CD14-positive monocyte (primary cell): ENCODE results near the gene MDM4. TPM values are rescaled to one million over a fixed set of nuclear protein-coding genes. Genes with fewer than 3 reads are reported as not detected.

Experiments used
- DNase-seq, 3 donors: peaks; one replicate each; pipeline ENCODE4 v3.0.0-alpha.2; 2011 to 2022
- H2AFZ ChIP-seq: 2 replicates; pipeline ENCODE4 v1.6.0; 2012; ENCODE audit warnings: mild to moderate bottlenecking, low read depth, low read length, inconsistent platforms; ENCODE audit not compliant: insufficient read depth, poor library complexity, severe bottlenecking
- H3K27ac ChIP-seq, 2 donors: 1 replicate in 1 of 2; 2 replicates in 1 of 2; pipeline ENCODE4 v1.5.1; 2012 to 2013; ENCODE audit warnings: low read length in 2 of 2, control low read depth in 1 of 2, inconsistent platforms in 1 of 2, low read depth in 1 of 2, mild to moderate bottlenecking in 1 of 2
- H3K27me3 ChIP-seq, 2 donors: one replicate each; pipeline versions ENCODE4 v1.6.0 to v1.6.1; 2011 to 2013; ENCODE audit warnings: low read length in 2 of 2; ENCODE audit not compliant: control insufficient read depth in 2 of 2, insufficient read depth in 2 of 2
- H3K36me3 ChIP-seq, 2 donors: replicated peaks in 1 of 2; 1 replicate in 1 of 2; 2 replicates in 1 of 2; pipeline versions ENCODE4 v1.5.1 to v1.6.1; 2012 to 2013; ENCODE audit warnings: low read length in 2 of 2, control low read depth in 1 of 2, inconsistent platforms in 1 of 2, mild to moderate bottlenecking in 1 of 2; ENCODE audit not compliant: insufficient read depth in 2 of 2, control insufficient read depth in 1 of 2
- H3K4me1 ChIP-seq, 2 donors: 1 replicate in 1 of 2; 2 replicates in 1 of 2; pipeline versions ENCODE4 v1.5.1 to v1.6.1; 2012 to 2013; ENCODE audit warnings: low read length in 2 of 2, control low read depth in 1 of 2, inconsistent platforms in 1 of 2, mild to moderate bottlenecking in 1 of 2, moderate library complexity in 1 of 2; ENCODE audit not compliant: insufficient read depth in 2 of 2, control insufficient read depth in 1 of 2
- H3K4me2 ChIP-seq: replicated peaks from 2 replicates; pipeline ENCODE3; 2012; ENCODE audit warnings: low read length, moderate library complexity, mild to moderate bottlenecking; ENCODE audit not compliant: poor library complexity, severe bottlenecking; ENCODE audit errors: extremely low read depth
- H3K4me3 ChIP-seq, 3 experiments: fragments of 200-600 bp in 1 of 3; sonication (generic) in 1 of 3; replicated peaks in 1 of 3; 1 replicate in 2 of 3; 2 replicates in 1 of 3; pipeline ENCODE4 v1.5.1; 2011 to 2013; ENCODE audit warnings: low read length in 3 of 3, mild to moderate bottlenecking in 3 of 3, control low read depth in 2 of 3, low read depth in 2 of 3, inconsistent platforms in 1 of 3, moderate library complexity in 1 of 3
- H3K79me2 ChIP-seq: 2 replicates; pipeline ENCODE4 v1.6.0; 2012; ENCODE audit warnings: mild to moderate bottlenecking, control low read depth, inconsistent platforms, low read length, moderate library complexity; ENCODE audit not compliant: insufficient read depth
- H3K9ac ChIP-seq: 2 replicates; pipeline ENCODE4 v1.6.0; 2017; ENCODE audit warnings: low read length, mild to moderate bottlenecking; ENCODE audit not compliant: insufficient read depth, poor library complexity, severe bottlenecking
- H3K9me3 ChIP-seq, 2 donors: replicated peaks in 1 of 2; 1 replicate in 1 of 2; 2 replicates in 1 of 2; pipeline versions ENCODE4 v1.5.1 to v1.6.1; 2012 to 2013; ENCODE audit warnings: low read length in 2 of 2, control low read depth in 1 of 2; ENCODE audit not compliant: control insufficient read depth in 1 of 2, insufficient read depth in 1 of 2
- H4K20me1 ChIP-seq: 2 replicates; pipeline ENCODE4 v1.6.0; 2012; ENCODE audit warnings: mild to moderate bottlenecking, low read length, control low read depth, moderate library complexity; ENCODE audit not compliant: insufficient read depth
- H3K27ac Mint-ChIP-seq, 7 donors: one replicate each; pipeline ENCODE4 v1.8.0; 2020; ENCODE audit warnings: mild to moderate bottlenecking in 7 of 7, mixed read lengths in 7 of 7, moderate library complexity in 6 of 7, inconsistent platforms in 2 of 7
- H3K27me3 Mint-ChIP-seq, 3 donors: one replicate each; pipeline ENCODE4 v1.8.0; 2021 to 2022; ENCODE audit warnings: low read depth in 3 of 3, mild to moderate bottlenecking in 3 of 3, mixed read lengths in 3 of 3, moderate library complexity in 3 of 3, inconsistent platforms in 1 of 3
- H3K36me3 Mint-ChIP-seq, 2 donors: one replicate each; pipeline ENCODE4 v1.8.0; 2020; ENCODE audit warnings: mixed read lengths in 2 of 2, inconsistent platforms in 1 of 2, mild to moderate bottlenecking in 1 of 2
- H3K4me1 Mint-ChIP-seq: one replicate; pipeline ENCODE4 v1.8.0; 2020; ENCODE audit warnings: mild to moderate bottlenecking, mixed read lengths
- H3K4me3 Mint-ChIP-seq, 2 donors: one replicate each; pipeline ENCODE4 v1.8.0; 2020; ENCODE audit warnings: mild to moderate bottlenecking in 2 of 2, mixed read lengths in 2 of 2, moderate library complexity in 1 of 2
- H3K9me3 Mint-ChIP-seq, 7 donors: one replicate each; pipeline ENCODE4 v1.8.0; 2020 to 2022; ENCODE audit warnings: mixed read lengths in 7 of 7, mild to moderate bottlenecking in 6 of 7, moderate library complexity in 6 of 7, inconsistent platforms in 2 of 7
- WGBS: methylation state at CpG from one replicate; pipeline ENCODE4 v1.1.5; 2013; ENCODE audit warnings: missing lambda C conversion rate; ENCODE audit not compliant: insufficient coverage; 5-methylcytosine and 5-hydroxymethylcytosine counted together
- intact Hi-C, 2 donors: fragments of 100-400 bp; cut with micrococcal nuclease; formaldehyde crosslinking; loops; one replicate each; pipeline versions ENCODE4 v1.15.0 to v1.15.1; 2023
- polyA plus RNA-seq, 3 donors: library from polyadenylated mRNA; depleted of rRNA in 1 of 3; unstranded in 2 of 3; stranded (reverse) in 1 of 3; fragments of 300-500 nt in 2 of 3; fragments of >200 nt in 1 of 3; fragmentation: Illumina TruSeq in 2 of 3; gene quantifications; 1 replicate in 2 of 3; 2 replicates in 1 of 3; pipeline ENCODE4 v1.2.3, GENCODE V29; 2012 to 2021
- TF ChIP-seq, protein P1 (sequence below): fragments of 200-600 bp; IDR thresholded peaks from one replicate; pipeline ENCODE4 v1.8.0; 2022; ENCODE audit warnings: antibody characterized with exemption, mild to moderate bottlenecking

The MDM4 gene
- polyA plus RNA-seq, 3 donors = 7.8 to 37.0 (median 10.2) TPM

DNA sequence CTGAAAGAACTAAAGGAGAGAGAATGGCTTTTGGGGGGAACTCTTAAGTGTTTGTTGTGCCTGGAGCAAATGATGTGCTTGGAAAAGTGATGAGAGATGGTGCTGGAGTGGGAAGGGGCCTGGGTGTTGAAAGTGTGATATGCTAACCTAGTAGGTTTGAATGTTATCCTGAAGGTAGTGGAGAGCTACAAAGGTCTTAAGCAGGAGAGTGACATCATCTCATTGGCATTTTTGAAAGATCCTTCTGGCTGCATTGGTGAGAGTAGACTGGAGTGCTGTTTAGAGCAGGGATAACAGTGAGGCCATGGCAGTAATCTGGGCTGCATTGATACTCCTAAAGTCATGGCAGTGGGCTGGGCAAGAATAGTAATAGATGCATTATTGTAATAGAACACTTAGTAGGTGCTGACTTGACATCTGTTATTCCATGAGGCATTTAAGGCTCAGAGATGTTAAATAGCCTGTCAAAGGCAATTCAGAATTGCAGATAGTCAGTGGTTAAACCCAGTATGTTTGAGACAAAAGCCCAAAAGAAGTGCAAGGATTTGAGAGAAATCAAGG, 44.5 kb downstream of the MDM4 start:
- peaks cover 47 to 86% of the 10 kb centered on the region in 2 donors for H3K36me3 ChIP-seq
- H3K27me3 Mint-ChIP-seq = no peaks in the 10 kb centered on the region
- no peak overlapping the region for H3K4me3 Mint-ChIP-seq
- no peak for DNase-seq
- TF ChIP-seq, protein P1, sequence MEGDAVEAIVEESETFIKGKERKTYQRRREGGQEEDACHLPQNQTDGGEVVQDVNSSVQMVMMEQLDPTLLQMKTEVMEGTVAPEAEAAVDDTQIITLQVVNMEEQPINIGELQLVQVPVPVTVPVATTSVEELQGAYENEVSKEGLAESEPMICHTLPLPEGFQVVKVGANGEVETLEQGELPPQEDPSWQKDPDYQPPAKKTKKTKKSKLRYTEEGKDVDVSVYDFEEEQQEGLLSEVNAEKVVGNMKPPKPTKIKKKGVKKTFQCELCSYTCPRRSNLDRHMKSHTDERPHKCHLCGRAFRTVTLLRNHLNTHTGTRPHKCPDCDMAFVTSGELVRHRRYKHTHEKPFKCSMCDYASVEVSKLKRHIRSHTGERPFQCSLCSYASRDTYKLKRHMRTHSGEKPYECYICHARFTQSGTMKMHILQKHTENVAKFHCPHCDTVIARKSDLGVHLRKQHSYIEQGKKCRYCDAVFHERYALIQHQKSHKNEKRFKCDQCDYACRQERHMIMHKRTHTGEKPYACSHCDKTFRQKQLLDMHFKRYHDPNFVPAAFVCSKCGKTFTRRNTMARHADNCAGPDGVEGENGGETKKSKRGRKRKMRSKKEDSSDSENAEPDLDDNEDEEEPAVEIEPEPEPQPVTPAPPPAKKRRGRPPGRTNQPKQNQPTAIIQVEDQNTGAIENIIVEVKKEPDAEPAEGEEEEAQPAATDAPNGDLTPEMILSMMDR = no peak
- peak overlapping the region in 3 of 7 donors; percentile 19 to 39 (median 21) for H3K27ac Mint-ChIP-seq
- peaks cover 54 to 71% of the 10 kb centered on the region in 2 donors for H3K36me3 Mint-ChIP-seq
- H3K27ac ChIP-seq = no peak overlapping the region
- no peaks in the 10 kb centered on the region for H3K4me1 ChIP-seq
- peaks cover 3% of the 10 kb centered on the region for H3K4me1 Mint-ChIP-seq
- no peaks in the 10 kb centered on the region for H3K27me3 ChIP-seq
- H3K9ac ChIP-seq = no peak overlapping the region
- H3K9me3 ChIP-seq = no peaks in the 10 kb centered on the region
- peaks cover 55% of the 10 kb centered on the region for H4K20me1 ChIP-seq
- H3K4me3 ChIP-seq = no peak overlapping the region
- peaks cover 0 to 1% (median 0%) of the 10 kb centered on the region in 7 donors for H3K9me3 Mint-ChIP-seq
- no peaks in the 10 kb centered on the region for H3K79me2 ChIP-seq
- intact Hi-C loops = no loop called here
- no peak overlapping the region for H2AFZ ChIP-seq
- H3K4me2 ChIP-seq = no peak overlapping the region

DNA sequence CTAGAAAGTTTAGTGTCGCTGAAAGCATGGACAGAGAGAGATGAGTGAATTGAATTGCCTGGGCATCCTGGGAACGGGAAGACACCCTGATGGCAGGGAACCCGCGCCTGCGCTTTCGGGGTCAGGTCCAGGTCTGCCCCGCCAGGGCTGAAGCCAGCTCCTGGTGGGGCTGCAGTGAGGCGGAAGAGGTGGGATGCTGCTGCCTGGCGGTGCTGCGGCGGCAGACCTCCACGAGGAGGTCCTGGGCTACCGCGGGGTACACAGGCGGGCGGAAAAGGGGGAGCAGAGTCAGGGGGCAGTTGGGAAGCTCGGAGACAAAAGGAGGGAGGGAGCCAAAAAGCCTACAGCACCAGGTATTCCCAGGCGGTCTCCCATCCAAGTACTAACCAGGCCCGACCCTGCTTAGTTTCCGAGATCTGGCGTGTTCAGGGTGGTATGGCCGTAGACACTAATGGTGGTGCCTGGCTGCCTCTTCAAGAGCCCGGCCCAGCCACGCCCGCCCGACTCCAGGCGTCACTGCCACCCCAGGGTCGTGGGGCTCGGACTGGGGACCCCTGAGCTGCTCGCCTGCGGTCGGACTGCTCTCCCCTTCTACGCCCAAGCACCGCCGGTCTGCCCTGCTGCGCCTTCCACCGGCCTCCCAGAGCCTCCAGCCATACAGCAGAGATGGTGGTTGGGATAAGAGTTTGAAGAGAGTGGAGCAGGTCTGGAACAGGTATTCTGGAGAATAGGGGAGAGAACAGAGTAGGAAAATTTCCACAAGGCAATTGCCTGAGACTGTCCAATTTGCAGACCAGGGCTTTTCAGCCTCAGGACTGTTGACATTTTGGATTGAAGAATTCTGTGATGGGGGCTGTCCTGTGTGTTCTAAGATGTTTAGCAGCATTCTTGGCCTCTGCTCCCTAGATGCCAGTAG, 46.1 kb downstream of the MDM4 start:
- Mint-ChIP-seq H3K27ac (no peak overlapping the region), H3K27me3 (no peaks in the 10 kb centered on the region), H3K4me3 (no peak overlapping the region), H3K9me3 (peaks cover 0 to 1% (median 0%) of the 10 kb centered on the region in 7 donors), H3K36me3 (peaks cover 60 to 71% of the 10 kb centered on the region in 2 donors), H3K4me1 (peaks cover 3% of the 10 kb centered on the region)
- H3K36me3 ChIP-seq = peaks cover 52 to 87% of the 10 kb centered on the region in 2 donors
- H3K79me2 ChIP-seq = no peaks in the 10 kb centered on the region
- H3K4me2 ChIP-seq = no peak overlapping the region
- H3K27ac ChIP-seq = no peak overlapping the region
- H3K9ac ChIP-seq = no peak overlapping the region
- H2AFZ ChIP-seq = no peak overlapping the region
- H3K27me3 ChIP-seq = no peaks in the 10 kb centered on the region
- H3K4me3 ChIP-seq = no peak overlapping the region
- H3K9me3 ChIP-seq = no peaks in the 10 kb centered on the region
- 95% methylated on average over 33 of the region's 37 CpGs for WGBS
- TF ChIP-seq, protein P1 = no peak
- DNase-seq = no peak
- H4K20me1 ChIP-seq = peaks cover 44% of the 10 kb centered on the region
- no peaks in the 10 kb centered on the region for H3K4me1 ChIP-seq
- intact Hi-C loops = no loop called here
